ENCODE data around the gene ATP2A3.

Gene ATP2A3

GRCh38 chr17:3964203-3965117 lies at the start of gene ATP2A3:
Gene ATP2A3 (minus strand): TSS chr17:3964437. CDS start chr17:3964291, 146 bp downstream.
- peak; percentile 37 to 59 for DNase-seq (ENCODE audit: low read depth in 2 of 2)

- no peak for DNase-seq (ENCODE audit: low read depth in 2 of 2)
Measured at GRCh38 chr17:4010754-4011153, 46.5 kb upstream of the ATP2A3 start.

GRCh38 chr17:4009186-4009785 lies 45.0 kb upstream of the ATP2A3 start:
- DNase-seq (ENCODE audit: low read depth in 2 of 2), result no peak

GRCh38 chr17:4008441-4009185 lies 44.4 kb upstream of the ATP2A3 start:
- no peak for DNase-seq (ENCODE audit: low read depth in 2 of 2)

GRCh38 chr17:4008082-4008435 lies 43.8 kb upstream of the ATP2A3 start:
- DNase-seq (ENCODE audit: low read depth in 2 of 2), result no peak

GRCh38 chr17:4007346-4008081 lies 43.3 kb upstream of the ATP2A3 start:
- DNase-seq (ENCODE audit: low read depth in 2 of 2), result no peak

- DNase-seq (ENCODE audit: low read depth in 2 of 2), result no peak
Measured at GRCh38 chr17:4006745-4007211, 42.5 kb upstream of the ATP2A3 start.

- DNase-seq (ENCODE audit: low read depth in 2 of 2), result no peak
Measured at GRCh38 chr17:4006165-4006589, 41.9 kb upstream of the ATP2A3 start.

- no peak for DNase-seq (ENCODE audit: low read depth in 2 of 2)
Measured at GRCh38 chr17:4005296-4006164, 41.3 kb upstream of the ATP2A3 start.

- peak; percentile 30 to 51 for DNase-seq (ENCODE audit: low read depth in 2 of 2)
Measured at GRCh38 chr17:4004517-4005295, 40.5 kb upstream of the ATP2A3 start.

GRCh38 chr17:4003501-4004421 lies 39.5 kb upstream of the ATP2A3 start:
- DNase-seq (ENCODE audit: low read depth in 2 of 2), result no peak

GRCh38 chr17:4003131-4003500 lies 38.9 kb upstream of the ATP2A3 start:
- no peak for DNase-seq (ENCODE audit: low read depth in 2 of 2)

GRCh38 chr17:4001048-4001590 lies 36.9 kb upstream of the ATP2A3 start:
- no peak for DNase-seq (ENCODE audit: low read depth in 2 of 2)

- DNase-seq (ENCODE audit: low read depth in 2 of 2), result no peak
Measured at GRCh38 chr17:3998436-3998835, 34.2 kb upstream of the ATP2A3 start.

GRCh38 chr17:3995067-3995466 lies 30.8 kb upstream of the ATP2A3 start:
- no peak for DNase-seq (ENCODE audit: low read depth in 2 of 2)

- DNase-seq (ENCODE audit: low read depth in 2 of 2), result no peak
Measured at GRCh38 chr17:3994221-3994576, 30.0 kb upstream of the ATP2A3 start.

GRCh38 chr17:3993493-3994220 lies 29.4 kb upstream of the ATP2A3 start:
- DNase-seq (ENCODE audit: low read depth in 2 of 2), result no peak

- DNase-seq (ENCODE audit: low read depth in 2 of 2), result no peak
Measured at GRCh38 chr17:3992370-3992769, 28.1 kb upstream of the ATP2A3 start.
